ENCODE results near the gene LHPP. TPM values are rescaled to one million over a fixed set of nuclear protein-coding genes. Genes with fewer than 3 reads are reported as not detected.

LHPP gene
- total RNA-seq, 2 experiments from 2014 or later = 15.3 to 19.6 TPM

DNA sequence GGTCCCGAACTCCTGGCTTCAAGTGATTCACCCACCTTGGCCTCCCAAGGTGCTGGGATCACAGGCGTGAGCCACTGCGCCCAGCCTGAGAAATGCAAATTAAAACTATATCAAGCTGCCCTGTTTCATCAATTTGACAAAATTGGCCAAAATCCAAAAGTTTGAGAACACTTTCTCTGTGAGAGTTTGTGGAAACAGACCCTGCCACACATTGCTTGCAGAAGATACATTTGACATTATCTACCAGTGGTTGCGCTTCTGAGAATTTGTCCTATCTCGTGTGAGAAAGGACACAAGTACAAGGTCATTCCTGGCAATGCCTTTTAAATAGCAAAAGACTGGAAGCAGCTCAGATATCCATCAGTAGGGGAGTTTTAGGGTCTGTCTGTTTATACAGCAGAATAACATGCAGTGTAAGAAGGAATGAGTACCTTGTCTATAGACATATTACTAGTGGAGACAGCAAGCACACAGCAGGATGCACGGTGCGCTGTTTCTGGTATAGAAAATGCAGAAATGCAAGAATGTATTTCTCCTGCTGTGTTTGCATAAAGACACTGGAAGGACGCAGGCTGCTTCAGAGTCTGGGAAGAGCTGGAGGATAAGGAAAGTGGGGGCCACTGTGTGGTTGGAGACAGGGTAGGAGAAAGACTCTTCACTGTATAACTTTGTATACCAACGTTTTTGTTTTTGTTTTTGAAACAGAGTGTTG lies 4.3 kb downstream of the LHPP start:
- Histone ChIP-seq H3K4me1 (ENCODE audit: insufficient read depth, low read length) (peaks cover 36% of the 10 kb centered on the region), H3K4me3 (ENCODE audit: low read length) (no peak overlapping the region), H3K27me3 (ENCODE audit: control insufficient read depth in 1 of 2, insufficient read depth in 2 of 2, low read length in 2 of 2) (no peaks in the 10 kb centered on the region), H3K9me3 (ENCODE audit: control insufficient read depth in 1 of 2, insufficient read depth in 1 of 2, low read length in 2 of 2) (no peaks in the 10 kb centered on the region), H3K36me3 (ENCODE audit: insufficient read depth, low read length) (no peaks in the 10 kb centered on the region), H3K27ac (ENCODE audit: low read depth in 1 of 2, low read length in 2 of 2) (no peak overlapping the region)
- DNase-seq = no peak
- H3K4me1 Mint-ChIP-seq (ENCODE audit: low read depth) = peaks cover 32% of the 10 kb centered on the region
- intact Hi-C loops (cut with DNase I, micrococcal nuclease) = no loop called here
- no peaks in the 10 kb centered on the region for H3K9me3 Mint-ChIP-seq
- H3K27ac Mint-ChIP-seq = peak overlapping the region; percentile 89
- no peak for ATAC-seq (ENCODE audit: poor library complexity)
- H3K27me3 Mint-ChIP-seq = no peaks in the 10 kb centered on the region
- peaks cover 12% of the 10 kb centered on the region for H3K36me3 Mint-ChIP-seq (ENCODE audit: low read depth)
- ChIA-PET POLR2A (no interaction called here), CTCF (no interaction called here)
- no peak overlapping the region for H3K4me3 Mint-ChIP-seq
- TF ChIP-seq, protein P1, sequence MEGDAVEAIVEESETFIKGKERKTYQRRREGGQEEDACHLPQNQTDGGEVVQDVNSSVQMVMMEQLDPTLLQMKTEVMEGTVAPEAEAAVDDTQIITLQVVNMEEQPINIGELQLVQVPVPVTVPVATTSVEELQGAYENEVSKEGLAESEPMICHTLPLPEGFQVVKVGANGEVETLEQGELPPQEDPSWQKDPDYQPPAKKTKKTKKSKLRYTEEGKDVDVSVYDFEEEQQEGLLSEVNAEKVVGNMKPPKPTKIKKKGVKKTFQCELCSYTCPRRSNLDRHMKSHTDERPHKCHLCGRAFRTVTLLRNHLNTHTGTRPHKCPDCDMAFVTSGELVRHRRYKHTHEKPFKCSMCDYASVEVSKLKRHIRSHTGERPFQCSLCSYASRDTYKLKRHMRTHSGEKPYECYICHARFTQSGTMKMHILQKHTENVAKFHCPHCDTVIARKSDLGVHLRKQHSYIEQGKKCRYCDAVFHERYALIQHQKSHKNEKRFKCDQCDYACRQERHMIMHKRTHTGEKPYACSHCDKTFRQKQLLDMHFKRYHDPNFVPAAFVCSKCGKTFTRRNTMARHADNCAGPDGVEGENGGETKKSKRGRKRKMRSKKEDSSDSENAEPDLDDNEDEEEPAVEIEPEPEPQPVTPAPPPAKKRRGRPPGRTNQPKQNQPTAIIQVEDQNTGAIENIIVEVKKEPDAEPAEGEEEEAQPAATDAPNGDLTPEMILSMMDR (IDR thresholded peaks at IDR 0.05) = no peak

DNA sequence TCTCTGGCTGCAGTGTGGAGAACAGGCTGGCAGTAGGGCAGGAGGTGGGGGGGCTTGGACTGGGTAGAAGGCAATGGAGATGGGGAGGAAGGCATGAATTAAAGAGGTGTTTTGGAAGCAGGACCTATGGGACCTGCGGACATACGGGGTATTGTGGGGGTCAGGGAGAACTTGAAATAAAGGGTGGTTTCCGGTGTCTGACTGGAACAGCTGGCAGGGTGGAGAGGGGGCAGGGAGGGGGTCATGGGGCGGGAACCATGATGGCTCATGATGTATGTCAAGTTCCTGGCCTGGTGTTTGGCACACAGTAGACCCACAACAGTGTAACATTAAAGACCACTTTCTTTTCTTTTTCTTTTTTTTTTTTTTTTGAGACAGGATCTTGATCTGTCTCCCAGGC lies 5.5 kb downstream of the LHPP start:
- DNase-seq = no peak
- ChIA-PET CTCF (interaction anchor here (1.8 kb wide), 1 partner anchor 64 kb away, joined by 5 read pairs; no protein-coding TSS in a partner anchor), POLR2A (no interaction called here)
- Mint-ChIP-seq H3K36me3 (ENCODE audit: low read depth) (peaks cover 15% of the 10 kb centered on the region), H3K4me3 (no peak overlapping the region), H3K4me1 (ENCODE audit: low read depth) (peaks cover 27% of the 10 kb centered on the region), H3K27me3 (no peaks in the 10 kb centered on the region), H3K9me3 (no peaks in the 10 kb centered on the region), H3K27ac (no peak overlapping the region)
- intact Hi-C loops (cut with DNase I, micrococcal nuclease) = no loop called here
- H3K36me3 ChIP-seq (ENCODE audit: insufficient read depth, low read length) = no peaks in the 10 kb centered on the region
- H3K4me3 ChIP-seq (ENCODE audit: low read length) = no peak overlapping the region
- no peak for ATAC-seq (ENCODE audit: poor library complexity)
- H3K9me3 ChIP-seq (ENCODE audit: control insufficient read depth in 1 of 2, insufficient read depth in 1 of 2, low read length in 2 of 2) = no peaks in the 10 kb centered on the region
- peaks cover 28% of the 10 kb centered on the region for H3K4me1 ChIP-seq (ENCODE audit: insufficient read depth, low read length)
- H3K27ac ChIP-seq (ENCODE audit: low read depth in 1 of 2, low read length in 2 of 2) = no peak overlapping the region
- H3K27me3 ChIP-seq (ENCODE audit: control insufficient read depth in 1 of 2, insufficient read depth in 2 of 2, low read length in 2 of 2) = no peaks in the 10 kb centered on the region
- TF ChIP-seq, protein P1 (IDR thresholded peaks at IDR 0.05) = no peak

- Mint-ChIP-seq H3K27me3 (no peaks in the 10 kb centered on the region), H3K27ac (no peak overlapping the region), H3K4me1 (ENCODE audit: low read depth) (peaks cover 27% of the 10 kb centered on the region), H3K36me3 (ENCODE audit: low read depth) (peaks cover 15% of the 10 kb centered on the region), H3K4me3 (no peak overlapping the region), H3K9me3 (no peaks in the 10 kb centered on the region)
- intact Hi-C loops (cut with DNase I, micrococcal nuclease) = no loop called here
- no peaks in the 10 kb centered on the region for H3K9me3 ChIP-seq (ENCODE audit: control insufficient read depth in 1 of 2, insufficient read depth in 1 of 2, low read length in 2 of 2)
- TF ChIP-seq, protein P1 (IDR thresholded peaks at IDR 0.05) = no peak
- no peaks in the 10 kb centered on the region for H3K36me3 ChIP-seq (ENCODE audit: insufficient read depth, low read length)
- no peak for ATAC-seq (ENCODE audit: poor library complexity)
- no peak for DNase-seq
- no peaks in the 10 kb centered on the region for H3K27me3 ChIP-seq (ENCODE audit: control insufficient read depth in 1 of 2, insufficient read depth in 2 of 2, low read length in 2 of 2)
- H3K4me1 ChIP-seq (ENCODE audit: insufficient read depth, low read length) = peaks cover 23% of the 10 kb centered on the region
- no peak overlapping the region for H3K27ac ChIP-seq (ENCODE audit: low read depth in 1 of 2, low read length in 2 of 2)
- no peak overlapping the region for H3K4me3 ChIP-seq (ENCODE audit: low read length)
- ChIA-PET POLR2A (no interaction called here), CTCF (interaction anchor here (1.8 kb wide), 1 partner anchor 65 kb away, joined by 5 read pairs; no protein-coding TSS in a partner anchor)
Observed at GRCh38 chr10:124468624-124469023, 7.0 kb downstream of the LHPP start.

Measured in CD4-positive, alpha-beta T cell (primary cell).